GM18951 (cell line): ENCODE measurements around the gene ZNF74.

Experiments
- POLR2A ChIP-seq: IDR thresholded peaks from 4 replicates; pipeline ENCODE4 v1.6.1; 2011; ENCODE audit warnings: mild to moderate bottlenecking; ENCODE audit not compliant: insufficient read length, insufficient read depth; ENCODE audit errors: extremely low read depth
- in situ Hi-C: fragments of 300-500 bp; cut with MboI; formaldehyde crosslinking; loops from one replicate; pipeline ENCODE4 v1.12.0; 2022; ENCODE audit warnings: low sequenced_read_pairs, mixed read lengths, inconsistent platforms; ENCODE audit not compliant: unreplicated experiment

ZNF74 gene

GRCh38 chr22:20420157-20420842, 26.3 kb downstream of the ZNF74 start:
- in situ Hi-C loops: no loop called here
- TF ChIP-seq POLR2A: no peak

DNA sequence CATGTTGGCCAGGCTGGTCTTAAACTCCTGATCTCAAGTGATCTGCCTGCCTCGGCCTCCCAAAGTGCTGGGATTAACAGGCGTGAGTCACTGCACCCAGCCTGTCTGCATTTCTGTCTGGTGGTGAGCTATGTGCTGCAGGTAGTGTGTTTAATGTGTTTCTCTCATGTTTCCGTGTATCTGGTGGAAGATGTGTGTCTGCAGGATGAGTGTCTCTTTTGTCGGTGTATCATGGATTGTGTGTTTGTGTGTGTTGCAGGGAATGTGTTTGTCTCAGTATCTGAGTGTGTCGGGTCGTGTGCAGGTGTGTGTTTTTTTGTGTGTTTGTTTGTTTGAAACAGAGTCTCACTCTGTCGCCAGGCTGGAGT, 27.5 kb downstream of the ZNF74 start:
- in situ Hi-C loops: no loop called here
- no peak for TF ChIP-seq POLR2A

DNA sequence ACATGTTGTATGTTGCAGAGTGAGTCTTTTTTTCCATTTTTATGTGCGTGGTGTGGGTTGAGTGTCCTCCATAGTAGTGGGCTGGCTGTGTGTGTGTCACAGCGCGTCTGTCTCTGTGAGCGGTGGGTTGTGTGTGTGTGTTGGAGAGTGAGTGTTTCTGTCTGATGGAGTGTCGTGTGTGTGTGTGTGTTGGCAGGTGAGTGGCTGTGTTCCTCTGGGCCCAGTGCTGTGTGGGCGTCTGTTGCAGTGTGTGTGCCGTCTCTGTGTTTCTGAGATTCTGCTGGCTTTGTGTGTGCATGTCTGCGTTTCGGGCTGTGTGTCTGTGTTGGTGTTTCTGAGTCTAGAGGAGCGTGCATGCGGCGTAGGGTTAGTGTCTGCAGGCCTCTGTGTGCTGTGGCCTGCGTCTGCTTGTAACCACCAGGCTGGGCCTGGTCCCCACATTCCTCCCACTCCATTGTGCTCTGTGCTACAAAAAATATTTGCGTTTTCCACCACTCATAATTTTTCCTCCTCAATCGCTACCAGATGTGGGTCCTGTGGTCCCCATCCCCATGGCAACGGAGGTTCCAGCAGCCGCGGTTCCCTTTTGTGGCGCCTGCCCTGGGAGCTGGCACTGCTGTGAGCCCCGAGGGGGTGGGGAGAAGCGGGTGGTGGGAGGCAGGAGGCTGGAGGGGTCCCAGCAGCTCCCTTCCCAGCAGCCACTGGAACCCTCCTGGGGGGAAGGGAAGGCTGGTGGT, 28.5 kb downstream of the ZNF74 start:
- in situ Hi-C loops: no loop called here
- no peak for TF ChIP-seq POLR2A

- no peak for TF ChIP-seq POLR2A
- in situ Hi-C loops: no loop called here
These were observed 29.3 kb downstream of the ZNF74 start for GRCh38 chr22:20423008-20423905.

DNA sequence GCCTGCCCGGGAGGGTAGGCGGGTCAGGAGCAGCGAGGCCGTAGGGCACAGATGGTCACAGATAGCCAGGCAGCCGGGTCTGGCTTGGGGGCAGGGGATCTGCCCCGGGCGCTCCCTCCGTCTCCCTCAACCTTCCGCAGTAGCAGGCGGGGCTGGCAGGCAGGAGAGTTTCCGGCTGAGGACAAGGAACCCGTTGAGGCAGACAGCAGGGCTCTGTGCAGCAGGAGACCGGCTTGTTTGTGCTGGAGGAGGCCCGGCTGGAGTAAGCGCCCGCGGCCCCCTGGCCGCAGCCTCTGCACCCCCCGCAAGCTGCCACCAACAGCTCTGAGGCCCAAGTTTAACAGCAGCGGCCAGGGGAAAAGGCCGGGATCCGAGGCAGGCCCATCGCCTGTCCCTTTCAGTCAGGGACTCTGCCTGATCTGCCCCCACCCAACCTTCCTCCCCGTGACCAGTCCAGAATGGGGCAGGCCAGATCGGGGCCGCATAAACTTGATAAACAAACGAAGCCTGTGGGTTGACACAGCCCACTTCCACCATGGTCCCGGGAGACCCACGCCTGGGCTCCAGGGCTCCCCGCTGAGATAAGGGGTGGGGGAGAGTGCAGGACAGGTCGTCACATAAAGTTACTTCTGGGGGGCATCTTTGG, 30.1 kb downstream of the ZNF74 start:
- in situ Hi-C loops: no loop called here
- TF ChIP-seq POLR2A: no peak

- no peak for TF ChIP-seq POLR2A
- in situ Hi-C loops: no loop called here
These were observed 30.6 kb downstream of the ZNF74 start for GRCh38 chr22:20424568-20424931.

DNA sequence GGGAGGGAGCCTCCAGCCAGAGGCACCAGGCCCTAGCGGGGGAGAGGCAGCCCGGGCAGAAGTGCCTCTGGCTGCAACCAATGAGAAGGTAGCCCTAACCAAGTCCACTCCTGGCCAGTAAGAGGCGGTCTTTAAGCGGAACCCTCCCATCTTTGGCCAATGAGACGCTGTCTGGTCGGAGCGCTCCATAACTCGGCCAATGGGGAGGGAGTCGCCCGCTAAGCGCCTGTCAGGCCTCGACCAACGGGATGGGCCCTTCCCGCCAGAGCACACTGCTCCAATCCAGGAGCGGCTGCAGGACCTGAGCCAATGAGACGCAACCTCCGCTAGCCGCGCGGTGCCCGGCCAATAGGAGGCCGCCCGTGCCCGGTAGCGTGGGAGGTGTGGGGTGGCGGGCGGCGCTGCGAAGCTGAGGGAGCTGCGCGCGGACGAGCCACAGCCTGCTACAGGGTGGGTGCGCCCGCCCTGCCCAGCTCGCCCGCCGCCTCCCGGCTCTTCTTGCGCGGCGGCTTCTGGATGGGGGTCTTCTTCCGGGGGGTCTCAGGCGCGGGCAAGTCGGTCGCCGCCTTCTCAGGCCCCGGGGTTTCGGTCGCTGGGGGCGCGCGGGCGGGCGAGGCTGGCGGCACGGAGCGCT, 31.1 kb downstream of the ZNF74 start:
- in situ Hi-C loops: no loop called here
- no peak for TF ChIP-seq POLR2A

- in situ Hi-C loops: no loop called here
- TF ChIP-seq POLR2A: no peak
These were observed 31.8 kb downstream of the ZNF74 start for GRCh38 chr22:20425566-20426258.

DNA sequence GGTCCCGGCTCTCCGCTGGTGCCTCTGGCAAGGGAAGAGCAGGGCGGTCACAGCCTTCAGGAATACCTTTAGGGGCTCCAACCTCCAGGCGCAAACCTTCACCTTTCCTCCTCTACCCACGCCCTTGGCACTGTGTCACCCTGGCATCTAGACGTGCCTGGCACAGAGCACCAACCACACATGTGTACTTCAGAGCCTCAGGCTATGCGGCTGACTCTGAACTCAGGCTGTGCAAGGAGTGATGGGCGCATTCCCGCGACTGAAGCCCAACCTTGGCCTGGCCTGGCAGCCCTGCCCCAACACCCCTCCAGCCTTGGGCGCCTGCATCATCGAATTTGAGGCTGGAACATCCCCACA, 32.3 kb downstream of the ZNF74 start:
- no peak for TF ChIP-seq POLR2A
- in situ Hi-C loops: no loop called here

- in situ Hi-C loops: no loop called here
- TF ChIP-seq POLR2A: no peak
These were observed 33.4 kb downstream of the ZNF74 start for GRCh38 chr22:20427104-20427944.

- in situ Hi-C loops: no loop called here
These were observed 34.0 kb downstream of the ZNF74 start for GRCh38 chr22:20427945-20428417.

GRCh38 chr22:20428496-20429253, 34.7 kb downstream of the ZNF74 start:
- in situ Hi-C loops: no loop called here
- no peak for TF ChIP-seq POLR2A

More at GRCh38 chr22:20427945-20428417, 34.0 kb downstream of the ZNF74 start:
- TF ChIP-seq POLR2A: no peak
